ENCODE results near the gene CHRM2. TPM values are rescaled to one million over a fixed set of nuclear protein-coding genes. Genes with fewer than 3 reads are reported as not detected.

The CHRM2 gene
- total RNA-seq, 1 experiment from 2014 or later = not detected

- Histone ChIP-seq H3K27ac (ENCODE audit: insufficient read length, low read depth, low read length) (no peak overlapping the region), H3K79me2 (ENCODE audit: insufficient read depth, low read length) (no peaks in the 10 kb centered on the region), H2AFZ (ENCODE audit: low read length) (no peak overlapping the region), H4K91ac (ENCODE audit: insufficient read length, low read depth, low read length) (no peak overlapping the region), H2AK5ac (ENCODE audit: insufficient read length, low read length) (no peak overlapping the region), H3K4me1 (ENCODE audit: insufficient read depth, low read length) (no peaks in the 10 kb centered on the region), H3K18ac (ENCODE audit: insufficient read length, low read depth, low read length) (no peak overlapping the region), H2BK12ac (ENCODE audit: insufficient read length, low read depth, low read length) (no peak overlapping the region), H3K23me2 (ENCODE audit: insufficient read length, low read depth, low read length, poor library complexity, severe bottlenecking) (no peaks in the 10 kb centered on the region), H3T11ph (ENCODE audit: low read length) (no peak overlapping the region), H3K4me2 (ENCODE audit: insufficient read depth, insufficient read length, low read length) (no peak overlapping the region), H2BK5ac (ENCODE audit: insufficient read length, low read length) (no peak overlapping the region), H2BK20ac (ENCODE audit: low read depth, low read length, poor library complexity, severe bottlenecking) (no peak overlapping the region), H3K9ac (ENCODE audit: extremely low read depth, insufficient read length, low read length) (no peak overlapping the region), H2BK15ac (ENCODE audit: low read depth, low read length) (no peak overlapping the region), H3K27me3 (ENCODE audit: insufficient read depth, low read length) (no peaks in the 10 kb centered on the region), H2BK120ac (ENCODE audit: low read depth, low read length, poor library complexity, severe bottlenecking) (no peak overlapping the region), H3K9me3 (ENCODE audit: control insufficient read depth, low read depth, low read length) (no peaks in the 10 kb centered on the region), H3K56ac (ENCODE audit: insufficient read length, low read depth, low read length) (no peak overlapping the region), H4K8ac (replicated peaks; ENCODE audit: insufficient read length, low read depth, low read length) (no peak overlapping the region), H4K20me1 (ENCODE audit: control insufficient read depth, insufficient read depth, insufficient read length) (no peaks in the 10 kb centered on the region), H3K14ac (ENCODE audit: insufficient read depth, low read length) (no peak overlapping the region), H3K23ac (ENCODE audit: insufficient read length, low read depth, low read length) (no peak overlapping the region), H3K79me1 (ENCODE audit: insufficient read depth, low read depth, low read length, poor library complexity, severe bottlenecking) (no peaks in the 10 kb centered on the region), H4K5ac (ENCODE audit: insufficient read length, low read depth, low read length) (no peak overlapping the region), H3K4ac (ENCODE audit: low read depth, low read length) (no peak overlapping the region)
- DNase-seq = no peak
- H3K27me3 Mint-ChIP-seq (ENCODE audit: low read depth) = 0 out of 2 replicates have a peak, but pooled peaks cover 1% of the 10 kb centered on the region
- TF ChIP-seq CTCF (conservative IDR thresholded peaks at IDR 0.05) = no peak
- no peak overlapping the region for H3K27ac Mint-ChIP-seq
- WGBS (ENCODE audit: extremely low coverage, insufficient read length, low lambda C conversion rate) = no CpG with 5 or more reads among the region's 1 CpG
- H3K4me3 Mint-ChIP-seq = no peak overlapping the region
- no peaks in the 10 kb centered on the region for H3K36me3 Mint-ChIP-seq (ENCODE audit: insufficient read depth in 1 of 3, low read depth in 3 of 3)
- H3K4me1 Mint-ChIP-seq = no peaks in the 10 kb centered on the region
- H3K9me3 Mint-ChIP-seq = no peaks in the 10 kb centered on the region
Observed at GRCh38 chr7:136966825-136967224, 98.4 kb downstream of the CHRM2 start.
